ENCODE results near the gene IP6K3. TPM values are rescaled to one million over a fixed set of nuclear protein-coding genes. Genes with fewer than 3 reads are reported as not detected.

Gene IP6K3
- total RNA-seq, 1 donor from 2014 or later: 2.7 TPM

DNA sequence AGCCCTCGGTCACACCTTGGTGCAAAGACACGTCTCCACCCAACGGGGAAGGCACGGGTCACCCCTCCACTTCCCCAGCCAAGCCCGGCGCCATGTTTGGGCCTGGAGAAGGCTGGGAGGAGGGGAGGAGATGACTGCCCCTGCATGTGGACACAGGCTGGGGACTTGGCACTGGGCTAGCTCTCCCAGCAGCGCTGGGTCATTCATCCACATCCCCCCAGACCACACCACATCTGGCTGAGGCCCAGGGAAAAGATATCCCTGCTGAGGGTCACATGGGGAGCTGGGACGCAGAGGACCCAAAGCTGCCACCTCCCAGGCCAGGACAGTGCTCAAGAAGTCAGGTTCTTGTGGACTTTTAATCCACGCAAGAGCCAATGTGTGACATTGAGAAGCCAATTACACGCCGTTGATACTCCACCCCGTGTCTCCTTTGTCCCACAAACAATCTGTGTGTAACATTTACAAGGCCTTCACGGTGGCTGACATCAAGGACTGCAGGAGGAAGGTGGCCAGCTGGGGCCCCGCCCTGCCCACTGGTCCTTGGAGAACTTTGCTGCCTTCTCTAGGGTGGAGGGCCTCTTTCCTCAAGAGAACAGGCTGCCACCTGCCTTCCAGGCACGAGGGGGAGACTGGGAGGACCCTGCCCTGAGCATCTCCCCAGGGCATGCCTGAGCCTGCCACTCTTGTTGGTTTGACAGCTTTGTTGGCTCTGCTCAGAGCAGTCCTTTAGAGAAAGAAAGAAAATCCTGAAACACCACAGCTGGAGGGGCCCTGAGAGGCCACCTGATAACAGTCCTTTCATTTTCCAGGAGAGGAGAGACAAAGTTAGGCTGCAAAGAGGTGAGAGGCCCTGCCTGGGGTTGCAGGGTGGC, 5.3 kb upstream of the IP6K3 start:
- H3K4me3 Mint-ChIP-seq (ENCODE audit: unreplicated experiment): no peak overlapping the region
- peaks cover 5% of the 10 kb centered on the region for H3K9me3 Mint-ChIP-seq (ENCODE audit: unreplicated experiment)
- peaks cover 14% of the 10 kb centered on the region for H3K27me3 Mint-ChIP-seq (ENCODE audit: unreplicated experiment)
- H3K36me3 Mint-ChIP-seq (ENCODE audit: unreplicated experiment): no peaks in the 10 kb centered on the region
- DNase-seq: no peak
- H3K4me1 Mint-ChIP-seq (ENCODE audit: low read depth, unreplicated experiment): peaks cover 38% of the 10 kb centered on the region
- no peak overlapping the region for H3K27ac Mint-ChIP-seq (ENCODE audit: unreplicated experiment)
- TF ChIP-seq CTCF (IDR thresholded peaks at IDR 0.05; ENCODE audit: partially characterized antibody, unreplicated experiment): no peak

- no peak overlapping the region for H3K27ac Mint-ChIP-seq (ENCODE audit: unreplicated experiment)
- H3K4me1 Mint-ChIP-seq (ENCODE audit: low read depth, unreplicated experiment): peaks cover 48% of the 10 kb centered on the region
- peaks cover 12% of the 10 kb centered on the region for H3K27me3 Mint-ChIP-seq (ENCODE audit: unreplicated experiment)
- H3K36me3 Mint-ChIP-seq (ENCODE audit: unreplicated experiment): no peaks in the 10 kb centered on the region
- TF ChIP-seq CTCF (IDR thresholded peaks at IDR 0.05; ENCODE audit: partially characterized antibody, unreplicated experiment): no peak
- no peak for DNase-seq
- peaks cover 8% of the 10 kb centered on the region for H3K9me3 Mint-ChIP-seq (ENCODE audit: unreplicated experiment)
- H3K4me3 Mint-ChIP-seq (ENCODE audit: unreplicated experiment): peak overlapping the region; percentile 13
Observed at GRCh38 chr6:33750244-33750991, 3.7 kb upstream of the IP6K3 start.

GRCh38 chr6:33749401-33749800, 2.7 kb upstream of the IP6K3 start:
- Mint-ChIP-seq H3K27me3 (ENCODE audit: unreplicated experiment) (peaks cover 12% of the 10 kb centered on the region), H3K4me3 (ENCODE audit: unreplicated experiment) (no peak overlapping the region), H3K9me3 (ENCODE audit: unreplicated experiment) (peaks cover 8% of the 10 kb centered on the region), H3K36me3 (ENCODE audit: unreplicated experiment) (no peaks in the 10 kb centered on the region), H3K27ac (ENCODE audit: unreplicated experiment) (no peak overlapping the region), H3K4me1 (ENCODE audit: low read depth, unreplicated experiment) (peaks cover 44% of the 10 kb centered on the region)
- no peak for TF ChIP-seq CTCF (IDR thresholded peaks at IDR 0.05; ENCODE audit: partially characterized antibody, unreplicated experiment)
- no peak for DNase-seq

DNA sequence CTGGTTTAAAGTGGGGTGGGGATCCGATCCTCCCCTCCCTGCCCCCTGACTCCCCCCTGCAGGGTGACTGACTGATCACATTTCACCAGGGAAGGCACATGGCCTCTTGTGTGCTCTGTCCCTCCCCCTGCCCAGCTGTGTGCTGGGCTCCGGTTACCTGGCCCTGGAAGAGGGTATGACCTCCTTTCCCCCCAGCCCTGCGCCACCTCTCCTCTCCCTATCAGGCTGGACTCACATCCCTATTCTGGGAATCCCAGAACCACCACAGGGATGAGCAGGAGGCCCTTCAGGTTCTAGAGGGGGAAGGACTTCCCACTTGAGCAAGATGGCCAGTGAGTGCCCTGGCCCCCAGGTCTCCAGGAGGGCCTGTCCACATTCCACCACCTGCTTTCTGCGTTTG, 2.1 kb upstream of the IP6K3 start:
- no peak for DNase-seq
- Mint-ChIP-seq H3K36me3 (ENCODE audit: unreplicated experiment) (no peaks in the 10 kb centered on the region), H3K9me3 (ENCODE audit: unreplicated experiment) (peaks cover 10% of the 10 kb centered on the region), H3K4me1 (ENCODE audit: low read depth, unreplicated experiment) (peaks cover 50% of the 10 kb centered on the region), H3K4me3 (ENCODE audit: unreplicated experiment) (no peak overlapping the region), H3K27me3 (ENCODE audit: unreplicated experiment) (peaks cover 16% of the 10 kb centered on the region), H3K27ac (ENCODE audit: unreplicated experiment) (no peak overlapping the region)
- TF ChIP-seq CTCF (IDR thresholded peaks at IDR 0.05; ENCODE audit: partially characterized antibody, unreplicated experiment): no peak

DNA sequence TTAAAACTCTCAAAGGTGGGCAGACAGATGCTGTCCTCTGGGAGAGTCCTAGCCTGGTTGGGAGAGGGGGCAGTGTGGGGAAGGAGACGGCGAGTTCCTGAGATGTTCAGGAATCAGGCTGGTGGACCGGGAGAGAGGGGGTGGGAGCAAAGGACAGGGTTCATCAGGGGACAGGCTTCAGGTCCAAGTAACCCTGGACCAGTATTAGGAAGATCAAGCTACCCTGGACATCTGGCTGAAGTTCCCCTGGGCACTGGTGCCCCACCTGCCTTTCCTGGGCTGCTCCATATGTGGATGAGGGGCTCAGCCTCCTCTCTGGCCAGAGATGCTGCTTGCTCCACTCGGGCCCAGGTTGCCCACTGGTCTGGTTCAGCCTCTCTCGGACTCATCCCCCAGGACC, 1.1 kb upstream of the IP6K3 start:
- Mint-ChIP-seq H3K27ac (ENCODE audit: unreplicated experiment) (no peak overlapping the region), H3K36me3 (ENCODE audit: unreplicated experiment) (no peaks in the 10 kb centered on the region), H3K4me1 (ENCODE audit: low read depth, unreplicated experiment) (peaks cover 60% of the 10 kb centered on the region), H3K4me3 (ENCODE audit: unreplicated experiment) (peak overlapping the region; percentile 8), H3K9me3 (ENCODE audit: unreplicated experiment) (peaks cover 10% of the 10 kb centered on the region), H3K27me3 (ENCODE audit: unreplicated experiment) (peaks cover 16% of the 10 kb centered on the region)
- no peak for DNase-seq
- no peak for TF ChIP-seq CTCF (IDR thresholded peaks at IDR 0.05; ENCODE audit: partially characterized antibody, unreplicated experiment)
